HCT116 (cell line): ENCODE data around the gene ANXA6. TPM values are rescaled to one million over a fixed set of nuclear protein-coding genes. Genes with fewer than 3 reads are reported as not detected.

ENCODE experiments used
- ATAC-seq: fragments of 200-7000 bp; cut with Tn5 transposase; 2 replicates; pipeline ENCODE4 v1.9.1; 2020; ENCODE audit warnings: mild to moderate bottlenecking, moderate library complexity
- BruUV-seq: library from RNA; stranded (reverse); fragments of 400-500 nt; replicated peaks from 2 replicates; lab custom pipeline; 2021; lab: Mats Ljungman, UMichigan
- CTCF ChIA-PET: fragments of 300-600 bp; sonication (Branson Sonifier 250); formaldehyde crosslinking; loops from one replicate; lab custom pipeline; 2021; ENCODE audit warnings: antibody characterized with exemption; lab: Charles Lee
- POLR2A ChIA-PET: fragments of 300-600, 350-600 bp; sonication (Branson Sonifier 250); formaldehyde crosslinking; loops from one replicate; lab custom pipeline; 2021; ENCODE audit warnings: antibody characterized with exemption; lab: Charles Lee
- RAD21 ChIA-PET, 2 experiments: fragments of 300-600 bp; sonication (Branson Sonifier 250); formaldehyde crosslinking; loops; one replicate each; lab custom pipeline; 2023; ENCODE audit warnings: low total read pairs in 2 of 2; ENCODE audit not compliant: uncharacterized antibody in 2 of 2, unreplicated experiment in 2 of 2, low non-redundant PET in 1 of 2; lab: Charles Lee
- DNase-seq: peaks from one replicate; pipeline ENCODE4 v3.0.0-alpha.2; 2010; ENCODE audit warnings: low read depth, low spot score
- H2AFZ ChIP-seq: fragments of 200-600 bp; shearing (Covaris generic), sonication (generic); 2 replicates; pipeline ENCODE4 v1.6.1; 2017; ENCODE audit warnings: low read depth, mixed run types, mixed read lengths, antibody characterized with exemption, low read length; ENCODE audit not compliant: poor library complexity, severe bottlenecking
- H3K27ac ChIP-seq: 2 replicates; pipeline ENCODE4 v1.5.1; 2012; ENCODE audit warnings: low read depth, low read length
- H3K27me3 ChIP-seq: fragments of 200-600 bp; sonication (generic); 2 replicates; pipeline ENCODE4 v1.6.1; 2016; ENCODE audit warnings: mixed run types, low read length, mixed read lengths; ENCODE audit not compliant: insufficient read depth
- H3K36me3 ChIP-seq, 2 experiments: fragments of 200-500 bp in 1 of 2; fragments of 200-600 bp in 1 of 2; sonication (Bioruptor generic) in 1 of 2; sonication (generic) in 1 of 2; 2 replicates each; pipeline versions ENCODE4 v1.5.1 to v1.6.1; 2014 to 2016; ENCODE audit warnings: low read length in 2 of 2, inconsistent platforms in 1 of 2, mixed read lengths in 1 of 2, mixed run types in 1 of 2; ENCODE audit not compliant: insufficient read depth in 2 of 2, control insufficient read depth in 1 of 2
- H3K4me1 ChIP-seq, 2 experiments: fragments of 200-600 bp in 1 of 2; sonication (generic) in 1 of 2; 2 replicates each; pipeline versions ENCODE4 v1.5.1 to v1.6.1; 2012 to 2017; ENCODE audit warnings: low read length in 2 of 2, inconsistent platforms in 1 of 2, mild to moderate bottlenecking in 1 of 2, mixed read lengths in 1 of 2, mixed run types in 1 of 2, moderate library complexity in 1 of 2; ENCODE audit not compliant: insufficient read depth in 2 of 2, control insufficient read depth in 1 of 2
- H3K4me2 ChIP-seq: fragments of 200-600 bp; sonication (generic); 2 replicates; pipeline ENCODE4 v1.6.1; 2017; ENCODE audit warnings: mixed run types, low read length, mixed read lengths
- H3K4me3 ChIP-seq, 2 experiments: fragments of 200-600 bp in 1 of 2; sonication (generic) in 1 of 2; replicated peaks in 1 of 2; 2 replicates each; pipeline ENCODE4 v1.5.1; 2011 to 2016; ENCODE audit warnings: low read length in 2 of 2, control low read depth in 1 of 2, low read depth in 1 of 2, mild to moderate bottlenecking in 1 of 2, mixed read lengths in 1 of 2, mixed run types in 1 of 2
- H3K79me2 ChIP-seq: fragments of 200-600 bp; sonication (generic); 2 replicates; pipeline ENCODE4 v1.6.1; 2017; ENCODE audit warnings: mild to moderate bottlenecking, mixed run types, low read length, moderate library complexity, mixed read lengths; ENCODE audit not compliant: insufficient read depth
- H3K9ac ChIP-seq: fragments of 200-600 bp; sonication (generic); 2 replicates; pipeline ENCODE4 v1.6.1; 2016; ENCODE audit warnings: low read length, mixed read lengths
- H3K9me2 ChIP-seq: fragments of 200-600 bp; sonication (generic), shearing (Covaris generic); 2 replicates; pipeline ENCODE4 v1.6.1; 2017; ENCODE audit warnings: mixed run types, mild to moderate bottlenecking, moderate library complexity; ENCODE audit not compliant: insufficient read depth
- H3K9me3 ChIP-seq, 2 experiments: fragments of 200-500 bp in 1 of 2; fragments of 200-600 bp in 1 of 2; sonication (Bioruptor generic) in 1 of 2; sonication (generic) in 1 of 2; 2 replicates each; pipeline ENCODE4 v1.6.1; 2014 to 2017; ENCODE audit warnings: low read length in 2 of 2, mixed read lengths in 2 of 2, inconsistent platforms in 1 of 2, low read depth in 1 of 2, mild to moderate bottlenecking in 1 of 2, mixed run types in 1 of 2, moderate library complexity in 1 of 2; ENCODE audit not compliant: control insufficient read depth in 1 of 2, insufficient read depth in 1 of 2
- H4K20me1 ChIP-seq: fragments of 200-600 bp; sonication (generic), shearing (Covaris generic); 2 replicates; pipeline ENCODE4 v1.6.1; 2017; ENCODE audit warnings: mixed run types, mild to moderate bottlenecking, moderate library complexity; ENCODE audit not compliant: insufficient read depth
- CBX3 ChIP-seq: IDR thresholded peaks from 2 replicates; pipeline ENCODE4 v1.6.1; 2012; ENCODE audit warnings: low read depth
- EZH2 ChIP-seq: fragments of 200-600 bp; sonication (generic); IDR thresholded peaks from 2 replicates; pipeline ENCODE4 v1.6.1; 2017; ENCODE audit warnings: antibody characterized with exemption, mixed run types
- EZH2phosphoT487 ChIP-seq: fragments of 200-600 bp; IDR thresholded peaks from 2 replicates; pipeline ENCODE4 v1.6.1; 2018; ENCODE audit warnings: antibody characterized with exemption, borderline replicate concordance
- FOSL1 ChIP-seq: IDR thresholded peaks from 2 replicates; pipeline ENCODE4 v1.6.1; 2012; ENCODE audit warnings: low read depth
- JUND ChIP-seq: IDR thresholded peaks from 2 replicates; pipeline ENCODE4 v1.6.1; 2012
- POLR2A ChIP-seq: IDR thresholded peaks from 2 replicates; pipeline ENCODE4 v1.7.0; 2011; ENCODE audit warnings: borderline replicate concordance; ENCODE audit not compliant: insufficient read depth, insufficient read length; ENCODE audit errors: extremely low read depth
- POLR2AphosphoS5 ChIP-seq: IDR thresholded peaks from 2 replicates; pipeline ENCODE4 v1.6.1; 2011; ENCODE audit warnings: mild to moderate bottlenecking, low read depth, low read length, moderate library complexity
- RAD21 ChIP-seq: IDR thresholded peaks from 2 replicates; pipeline ENCODE4 v1.6.1; 2012; ENCODE audit warnings: low read depth, mild to moderate bottlenecking
- SIN3A ChIP-seq: IDR thresholded peaks from 2 replicates; pipeline ENCODE4 v1.6.1; 2012; ENCODE audit warnings: low read depth
- SP1 ChIP-seq: IDR thresholded peaks from 2 replicates; pipeline ENCODE4 v1.6.1; 2012; ENCODE audit warnings: low read depth
- SRF ChIP-seq: IDR thresholded peaks from 2 replicates; pipeline ENCODE4 v1.6.1; 2012; ENCODE audit warnings: low read depth
- TCF7L2 ChIP-seq: IDR thresholded peaks from 2 replicates; pipeline ENCODE4 v1.7.0; 2011; ENCODE audit warnings: borderline replicate concordance, inconsistent platforms; ENCODE audit not compliant: insufficient read depth, insufficient read length; ENCODE audit errors: extremely low read depth
- ZFX ChIP-seq: fragments of 450-650 bp; IDR thresholded peaks from 2 replicates; pipeline ENCODE4 v1.6.1; 2017
- intact Hi-C: fragments of 100-400 bp; cut with micrococcal nuclease; formaldehyde crosslinking; loops from 2 replicates; pipeline ENCODE4 v1.10.0; 2022
- total RNA-seq: library from RNA; stranded (reverse); gene quantifications from one replicate; pipeline ENCODE4 v1.2.1, GENCODE V29; 2021; ENCODE audit not compliant: unreplicated experiment
- TF ChIP-seq, protein P1 (sequence below): IDR thresholded peaks from 2 replicates; pipeline ENCODE4 v1.6.1; 2011; ENCODE audit warnings: mild to moderate bottlenecking, low read length, moderate library complexity; ENCODE audit not compliant: insufficient replicate concordance; ENCODE audit errors: extremely low read depth
- TF ChIP-seq, protein P2 (sequence below), 3 experiments: fragments of 200-600 bp in 1 of 3; sonication (generic) in 1 of 3; IDR thresholded peaks in 2 of 3; conservative IDR thresholded peaks in 1 of 3; 2 replicates each; pipeline ENCODE4 v1.5.1; 2012 to 2017; ENCODE audit warnings: low read depth in 2 of 3, low read length in 2 of 3, antibody characterized with exemption in 1 of 3, borderline replicate concordance in 1 of 3, control low read depth in 1 of 3, mild to moderate bottlenecking in 1 of 3, mixed read lengths in 1 of 3, mixed run types in 1 of 3, moderate library complexity in 1 of 3; ENCODE audit not compliant: insufficient read depth in 1 of 3

The ANXA6 gene
- total RNA-seq, 1 experiment from 2014 or later: 71.9 TPM

DNA sequence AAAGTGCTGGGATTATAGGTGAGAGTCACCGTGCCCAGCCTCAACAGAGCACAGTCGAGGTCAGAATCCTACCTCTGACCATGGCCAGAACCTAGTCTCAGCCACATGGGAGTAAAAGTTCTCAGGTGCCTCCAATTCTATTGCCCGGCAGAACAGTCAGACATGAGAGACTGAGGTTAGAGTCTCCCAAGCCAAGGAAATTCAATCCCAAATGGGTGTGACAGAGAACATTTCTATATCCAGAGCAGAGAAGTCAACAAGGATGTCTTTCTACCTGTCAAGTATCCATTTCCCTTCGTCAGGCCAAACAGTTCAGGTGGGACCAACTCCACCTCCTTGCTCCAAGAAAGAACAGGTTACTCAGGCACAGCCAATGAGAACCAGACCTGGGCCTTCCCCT lies 10.5 kb downstream of the ANXA6 start:
- H3K79me2 ChIP-seq: no peaks in the 10 kb centered on the region
- ChIA-PET POLR2A (no interaction called here), CTCF (no interaction called here)

DNA sequence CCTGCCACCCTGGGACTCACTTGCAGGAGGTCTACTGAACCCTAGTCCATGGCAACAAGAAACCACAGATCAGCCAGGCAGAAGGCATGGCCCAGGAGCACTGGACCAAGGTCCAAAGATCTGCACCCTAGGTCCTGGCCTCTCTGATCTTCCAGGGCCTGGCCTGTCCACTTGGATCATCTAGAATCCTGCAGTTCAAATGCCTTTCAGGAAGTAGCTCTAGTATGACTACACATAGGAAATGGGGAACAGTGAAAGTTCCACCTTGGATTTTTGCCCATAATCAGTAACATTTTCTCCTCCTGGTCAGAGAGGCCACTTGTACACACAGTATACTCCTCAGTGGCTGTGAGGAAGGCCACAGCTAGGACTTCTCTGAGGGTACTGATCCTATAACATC lies 11.5 kb downstream of the ANXA6 start:
- intact Hi-C loops: no loop called here
- no peak overlapping the region for H3K27ac ChIP-seq
- H3K9ac ChIP-seq: no peak overlapping the region
- H3K27me3 ChIP-seq: no peaks in the 10 kb centered on the region
- H3K4me3 ChIP-seq: no peak overlapping the region
- no peaks in the 10 kb centered on the region for H3K9me3 ChIP-seq
- no peaks in the 10 kb centered on the region for H3K79me2 ChIP-seq
- H2AFZ ChIP-seq: no peak overlapping the region
- ChIA-PET POLR2A (no interaction called here), CTCF (no interaction called here), RAD21 (no interaction called here)
- H3K9me2 ChIP-seq: no peaks in the 10 kb centered on the region
- DNase-seq: no peak
- ATAC-seq: no peak
- no TSS peak for BruUV-seq
- H3K36me3 ChIP-seq: no peaks in the 10 kb centered on the region; a peak in 1 of 4 replicates
- H4K20me1 ChIP-seq: no peaks in the 10 kb centered on the region
- no peaks in the 10 kb centered on the region for H3K4me1 ChIP-seq
- no peak overlapping the region for H3K4me2 ChIP-seq
- TF ChIP-seq TCF7L2 (no peak), EZH2 (no peak), EZH2phosphoT487 (no peak), ZFX (no peak), POLR2AphosphoS5 (no peak), JUND (no peak), FOSL1 (no peak), SIN3A (no peak), CBX3 (no peak), SP1 (no peak), RAD21 (no peak)
- TF ChIP-seq, protein P1, sequence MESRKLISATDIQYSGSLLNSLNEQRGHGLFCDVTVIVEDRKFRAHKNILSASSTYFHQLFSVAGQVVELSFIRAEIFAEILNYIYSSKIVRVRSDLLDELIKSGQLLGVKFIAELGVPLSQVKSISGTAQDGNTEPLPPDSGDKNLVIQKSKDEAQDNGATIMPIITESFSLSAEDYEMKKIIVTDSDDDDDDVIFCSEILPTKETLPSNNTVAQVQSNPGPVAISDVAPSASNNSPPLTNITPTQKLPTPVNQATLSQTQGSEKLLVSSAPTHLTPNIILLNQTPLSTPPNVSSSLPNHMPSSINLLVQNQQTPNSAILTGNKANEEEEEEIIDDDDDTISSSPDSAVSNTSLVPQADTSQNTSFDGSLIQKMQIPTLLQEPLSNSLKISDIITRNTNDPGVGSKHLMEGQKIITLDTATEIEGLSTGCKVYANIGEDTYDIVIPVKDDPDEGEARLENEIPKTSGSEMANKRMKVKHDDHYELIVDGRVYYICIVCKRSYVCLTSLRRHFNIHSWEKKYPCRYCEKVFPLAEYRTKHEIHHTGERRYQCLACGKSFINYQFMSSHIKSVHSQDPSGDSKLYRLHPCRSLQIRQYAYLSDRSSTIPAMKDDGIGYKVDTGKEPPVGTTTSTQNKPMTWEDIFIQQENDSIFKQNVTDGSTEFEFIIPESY: no peak
- TF ChIP-seq, protein P2, sequence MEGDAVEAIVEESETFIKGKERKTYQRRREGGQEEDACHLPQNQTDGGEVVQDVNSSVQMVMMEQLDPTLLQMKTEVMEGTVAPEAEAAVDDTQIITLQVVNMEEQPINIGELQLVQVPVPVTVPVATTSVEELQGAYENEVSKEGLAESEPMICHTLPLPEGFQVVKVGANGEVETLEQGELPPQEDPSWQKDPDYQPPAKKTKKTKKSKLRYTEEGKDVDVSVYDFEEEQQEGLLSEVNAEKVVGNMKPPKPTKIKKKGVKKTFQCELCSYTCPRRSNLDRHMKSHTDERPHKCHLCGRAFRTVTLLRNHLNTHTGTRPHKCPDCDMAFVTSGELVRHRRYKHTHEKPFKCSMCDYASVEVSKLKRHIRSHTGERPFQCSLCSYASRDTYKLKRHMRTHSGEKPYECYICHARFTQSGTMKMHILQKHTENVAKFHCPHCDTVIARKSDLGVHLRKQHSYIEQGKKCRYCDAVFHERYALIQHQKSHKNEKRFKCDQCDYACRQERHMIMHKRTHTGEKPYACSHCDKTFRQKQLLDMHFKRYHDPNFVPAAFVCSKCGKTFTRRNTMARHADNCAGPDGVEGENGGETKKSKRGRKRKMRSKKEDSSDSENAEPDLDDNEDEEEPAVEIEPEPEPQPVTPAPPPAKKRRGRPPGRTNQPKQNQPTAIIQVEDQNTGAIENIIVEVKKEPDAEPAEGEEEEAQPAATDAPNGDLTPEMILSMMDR (IDR thresholded peaks at IDR 0.05 in 2 of 3, conservative IDR thresholded peaks at IDR 0.05 in 1 of 3; ENCODE audit: borderline replicate concordance in 1 of 3, insufficient read depth in 1 of 3, low read depth in 2 of 3, low read length in 2 of 3): no peak

More for the DNA sequence above, 10.5 kb downstream of the ANXA6 start:
- Histone ChIP-seq H3K9ac (no peak overlapping the region), H3K27me3 (no peaks in the 10 kb centered on the region), H3K4me2 (no peak overlapping the region), H3K27ac (no peak overlapping the region), H3K9me2 (no peaks in the 10 kb centered on the region), H3K9me3 (no peaks in the 10 kb centered on the region), H3K4me1 (no peaks in the 10 kb centered on the region), H3K36me3 (no peaks in the 10 kb centered on the region; a peak in 1 of 4 replicates), H4K20me1 (no peaks in the 10 kb centered on the region), H3K4me3 (no peak overlapping the region), H2AFZ (no peak overlapping the region)
- RAD21 ChIA-PET: no interaction called here
- BruUV-seq: no TSS peak
- no peak for ATAC-seq
- no peak for DNase-seq
- intact Hi-C loops: no loop called here
- TF ChIP-seq POLR2A (no peak), RAD21 (no peak), SIN3A (no peak), POLR2AphosphoS5 (no peak), SRF (no peak)
